AML-193 (cell line): Measurements from ENCODE around the gene DHRS7B.

Source experiments
- DNase-seq, 2 experiments: peaks; one replicate each; lab custom pipeline; 2025; lab: John Stamatoyannopoulos, UW

DHRS7B gene

GRCh38 chr17:21239680-21240368, 113.1 kb downstream of the DHRS7B start:
- DNase-seq: peak; percentile 73 to 80

GRCh38 chr17:21240369-21241055, 113.7 kb downstream of the DHRS7B start:
- DNase-seq: no peak
